NCI-H1417 (cell line): ENCODE data around the gene SLC6A13.
"Not testable (repeated sequence)": the region's sequence is repeated elsewhere in the genome, so short reads cannot be mapped to it uniquely, and the experiment has no call there.

Experiments used
- DNase-seq, 3 experiments: peaks; one replicate each; lab custom pipeline; 2025; lab: John Stamatoyannopoulos, UW

SLC6A13 gene

DNA sequence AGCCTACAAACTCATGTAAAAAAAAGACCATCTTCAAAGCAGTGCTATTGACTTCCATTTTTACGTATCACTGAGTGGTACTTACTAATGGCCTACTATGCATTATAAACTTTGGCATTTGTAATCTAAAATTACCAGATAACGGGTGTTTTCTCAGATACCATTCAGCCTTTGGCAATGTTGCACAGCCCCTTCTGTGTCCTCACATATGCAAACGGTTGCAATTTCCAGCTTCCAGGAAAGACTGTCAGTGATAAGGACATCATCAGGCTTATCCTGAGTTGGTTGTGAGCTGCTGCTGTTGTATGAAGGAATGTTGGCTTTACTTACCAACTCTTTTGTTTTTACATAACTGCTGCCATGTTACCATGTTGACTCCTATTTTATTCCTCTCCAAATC lies 1.6 kb upstream of the SLC6A13 start:
- no peak for DNase-seq

DNA sequence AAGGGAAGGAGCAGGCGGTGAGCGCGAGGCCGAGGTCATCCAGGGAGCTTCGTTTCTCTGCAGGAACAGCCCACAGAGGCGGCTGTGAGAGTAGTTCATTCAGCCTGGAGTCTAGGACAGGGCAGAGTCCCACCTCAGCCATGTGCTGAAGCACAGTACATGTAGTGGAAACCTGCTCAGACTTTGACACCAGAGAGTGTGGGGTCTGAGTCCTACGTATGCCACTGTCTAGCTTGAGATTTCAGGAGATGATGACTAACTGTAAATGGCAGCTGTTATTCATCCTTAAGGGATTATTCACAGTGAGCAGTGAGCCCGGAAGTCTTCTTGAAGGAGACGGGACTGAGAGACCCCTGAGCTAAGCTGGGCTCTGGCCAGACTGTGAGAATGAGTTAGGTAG lies 938 bp upstream of the SLC6A13 start:
- no peak for DNase-seq

DNA sequence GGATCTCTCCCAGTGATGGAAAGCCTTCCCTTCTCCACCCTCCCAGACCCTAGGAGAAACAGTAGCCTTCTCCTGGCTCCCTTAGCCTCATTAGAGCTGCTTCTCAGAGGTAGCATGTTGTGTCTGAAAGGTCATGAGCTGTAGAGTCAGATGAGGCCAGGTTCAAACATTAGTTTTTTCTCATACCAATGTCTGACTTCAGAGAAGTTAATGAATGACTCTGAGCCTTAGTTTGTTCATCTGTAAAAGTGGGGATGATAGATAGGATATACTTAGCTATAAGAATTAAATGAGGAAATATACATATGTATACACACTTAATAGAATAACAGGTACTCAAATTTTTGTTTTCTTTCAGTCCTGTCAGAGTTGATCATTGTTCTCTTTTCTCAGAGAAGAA lies 523 bp downstream of the SLC6A13 start:
- DNase-seq, result no peak

DNA sequence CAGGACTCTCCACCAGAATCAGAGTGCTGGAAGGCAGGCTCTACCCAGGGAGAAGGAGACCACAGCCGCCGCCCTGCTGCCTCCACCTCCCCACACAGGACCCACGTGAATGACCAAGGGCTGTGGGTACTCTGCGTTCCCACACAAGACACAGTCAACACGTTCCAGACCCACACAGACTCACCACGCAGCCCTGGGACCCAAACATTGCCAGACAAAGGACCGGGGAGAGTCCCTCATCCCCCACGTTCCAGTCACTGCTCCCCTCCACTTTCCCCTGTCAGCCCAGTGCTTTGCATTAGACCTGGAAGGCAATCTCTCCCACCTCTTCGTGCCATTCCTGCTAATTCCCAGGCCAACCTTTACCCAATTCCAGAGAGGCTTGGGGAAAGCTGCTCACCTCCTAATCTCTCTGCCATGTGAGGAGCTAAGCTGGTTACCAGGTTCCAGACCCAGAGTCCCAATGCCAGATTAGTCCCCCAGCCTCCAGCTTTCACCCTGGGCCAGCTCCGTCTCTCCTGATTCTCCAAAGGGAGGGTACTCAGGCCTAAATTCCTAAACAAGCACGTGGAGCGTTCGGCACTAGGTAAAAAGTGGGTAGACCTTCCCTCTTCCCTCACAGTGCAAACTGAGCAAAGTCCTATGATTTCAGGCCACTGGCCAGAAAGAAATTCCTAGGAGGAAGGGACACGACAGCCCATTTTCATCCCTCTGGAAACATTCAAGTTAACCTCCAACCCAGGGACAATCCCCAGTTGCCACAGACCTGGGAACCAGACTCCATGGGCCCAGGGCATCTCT lies 4.9 kb downstream of the SLC6A13 start:
- no peak for DNase-seq

DNA sequence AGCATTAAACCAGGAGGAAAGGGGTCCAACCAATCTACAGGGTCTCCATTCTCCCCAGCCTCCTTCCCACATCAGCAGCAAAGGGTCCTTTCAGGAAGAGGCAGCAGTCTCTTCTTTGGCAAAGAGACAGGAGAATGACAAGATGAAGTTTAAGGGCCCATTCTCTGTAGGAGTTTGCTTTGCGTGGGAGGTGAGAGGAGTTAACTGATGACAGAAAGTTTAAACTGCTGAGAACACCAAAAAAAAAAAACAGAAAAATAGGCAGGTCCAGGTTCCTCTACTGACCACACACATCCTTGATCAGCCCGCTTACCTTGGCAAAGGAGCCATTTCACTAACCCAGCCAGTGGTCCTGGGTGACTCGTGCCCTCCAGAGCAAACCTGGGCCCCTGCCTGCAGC lies 5.7 kb downstream of the SLC6A13 start:
- DNase-seq, result no peak

DNA sequence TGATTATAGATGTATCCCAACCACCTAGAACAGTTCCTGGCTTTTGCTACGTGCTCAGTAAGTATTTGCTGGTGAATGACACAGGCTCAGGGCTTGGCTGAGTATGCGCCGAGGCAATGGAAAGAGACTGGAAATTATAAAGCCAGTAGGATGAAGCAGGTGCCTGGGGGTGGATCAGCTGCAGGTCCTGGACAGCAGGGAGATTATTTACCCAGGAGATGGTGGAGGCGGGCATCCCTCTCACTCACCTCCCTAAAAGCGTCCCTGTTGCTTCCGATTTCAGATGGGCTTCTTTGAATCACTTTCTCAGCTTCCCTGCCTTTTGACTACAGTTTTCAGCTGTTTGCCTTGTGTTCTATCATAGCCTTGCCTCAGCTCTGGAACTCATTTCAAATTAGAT lies 6.4 kb downstream of the SLC6A13 start:
- no peak for DNase-seq

DNA sequence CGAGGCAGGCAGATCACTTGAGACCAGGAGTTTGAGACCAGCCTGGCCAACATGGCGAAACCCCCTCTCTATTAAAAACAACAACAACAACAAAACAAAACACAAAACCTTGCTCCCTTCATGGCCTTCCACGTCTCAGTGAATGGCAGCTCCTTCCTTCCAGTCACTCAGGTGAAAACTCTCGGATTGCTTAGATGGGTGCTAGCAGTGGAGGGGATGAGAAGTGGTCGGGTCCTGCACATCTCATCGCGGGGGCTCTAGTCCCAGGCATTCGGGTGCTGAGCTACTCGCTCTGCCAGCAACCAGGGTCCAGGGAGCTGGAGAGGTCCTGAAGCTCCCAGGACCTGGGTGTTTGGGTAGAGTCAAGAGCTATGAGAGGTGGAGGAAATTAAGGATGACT lies 7.7 kb downstream of the SLC6A13 start:
- DNase-seq, result no peak

DNA sequence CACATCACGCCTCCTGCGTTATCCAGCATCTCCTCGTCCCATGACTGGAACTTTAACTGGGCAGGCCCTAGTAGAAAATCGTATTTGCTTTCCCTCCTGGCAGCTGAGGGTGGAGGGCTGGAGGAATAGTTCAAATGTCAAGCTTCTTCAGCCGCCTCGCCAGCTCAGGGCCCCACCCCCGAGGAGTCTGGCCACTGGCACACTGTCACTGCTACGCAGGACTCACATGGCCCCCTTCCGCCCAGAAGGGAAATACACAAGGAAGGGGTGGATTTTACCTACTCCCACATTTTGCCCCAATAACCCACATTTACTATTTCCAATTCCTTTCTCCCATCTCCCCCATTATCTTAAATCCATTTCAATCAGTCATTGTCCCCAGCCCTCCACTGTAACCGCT lies 8.6 kb downstream of the SLC6A13 start:
- DNase-seq, result no peak

DNA sequence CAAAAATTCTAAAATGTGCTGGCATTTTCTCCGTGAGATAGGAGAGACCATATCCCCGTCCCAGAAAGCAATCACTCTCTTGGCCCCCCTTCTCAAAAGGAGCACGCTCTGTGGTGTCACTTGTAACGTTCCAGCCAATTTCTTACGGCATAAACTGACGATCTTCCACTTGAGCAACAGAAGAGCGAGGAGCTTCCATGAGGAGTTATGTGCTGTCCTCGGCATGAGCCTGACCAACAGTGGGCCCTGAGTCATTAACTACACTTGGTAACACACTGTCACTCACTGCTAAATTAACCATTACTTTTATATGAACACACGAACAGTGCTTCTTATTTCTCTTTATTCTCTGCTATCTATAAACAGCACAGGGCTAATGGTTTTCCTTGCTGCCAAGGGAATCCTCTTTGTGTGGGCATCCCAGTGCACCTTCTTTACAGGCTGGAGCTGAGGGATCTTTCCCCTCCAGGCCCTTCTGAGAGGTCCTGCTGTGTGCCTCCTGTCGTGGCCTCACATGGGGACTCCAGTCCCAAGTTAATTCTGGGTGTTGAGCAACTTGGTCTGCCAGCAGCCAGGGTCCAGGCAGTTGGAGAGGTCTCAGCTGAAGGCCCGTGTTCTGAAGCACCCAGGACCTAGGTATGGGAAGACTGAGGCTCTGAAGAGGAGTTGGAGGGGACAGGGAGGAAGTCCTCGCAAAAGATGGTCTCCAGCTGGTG lies 9.4 kb downstream of the SLC6A13 start:
- peak in 1 of 3 experiments; percentile 73 for DNase-seq

DNA sequence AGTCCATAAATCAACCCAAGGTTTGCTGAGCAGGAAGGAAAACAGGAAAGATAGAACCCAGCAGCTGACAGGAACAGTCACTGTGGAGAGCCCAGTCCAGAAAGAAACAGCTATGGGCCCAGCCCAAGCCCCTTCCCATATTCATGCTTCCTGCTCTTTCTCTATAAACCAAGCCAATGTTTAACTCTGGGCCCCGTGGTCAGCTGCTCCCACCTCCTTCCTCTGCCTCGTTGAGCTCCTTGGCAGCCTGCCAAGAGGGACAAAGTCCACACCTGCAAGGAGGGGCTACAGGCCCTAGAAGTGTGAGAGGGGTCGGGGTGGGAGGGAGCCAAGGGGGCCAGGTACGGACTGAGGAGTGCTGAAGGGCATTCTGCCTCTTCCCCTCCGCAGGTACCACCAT lies 10.0 kb downstream of the SLC6A13 start:
- DNase-seq, result peak in 1 of 3 experiments; percentile 43

DNA sequence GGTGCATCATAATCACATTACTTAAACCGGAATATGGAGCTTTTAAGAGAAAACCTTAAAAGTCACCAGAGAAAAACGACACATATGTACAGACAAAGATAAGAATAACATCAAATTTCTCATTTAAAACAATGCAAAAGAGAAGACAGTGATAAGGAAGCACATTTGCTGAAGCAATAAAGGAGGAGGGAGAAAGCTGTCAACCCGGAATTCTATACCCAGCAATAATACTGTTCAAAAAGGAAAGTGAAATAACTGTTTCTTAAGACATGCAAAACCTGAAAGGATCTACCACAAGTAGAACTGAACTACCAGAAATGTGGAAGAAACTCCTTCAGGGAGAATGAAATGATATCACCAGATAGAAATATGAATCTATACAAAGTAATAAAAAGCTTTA lies 15.4 kb downstream of the SLC6A13 start:
- DNase-seq, result peak in 1 of 3 experiments; percentile 7

DNA sequence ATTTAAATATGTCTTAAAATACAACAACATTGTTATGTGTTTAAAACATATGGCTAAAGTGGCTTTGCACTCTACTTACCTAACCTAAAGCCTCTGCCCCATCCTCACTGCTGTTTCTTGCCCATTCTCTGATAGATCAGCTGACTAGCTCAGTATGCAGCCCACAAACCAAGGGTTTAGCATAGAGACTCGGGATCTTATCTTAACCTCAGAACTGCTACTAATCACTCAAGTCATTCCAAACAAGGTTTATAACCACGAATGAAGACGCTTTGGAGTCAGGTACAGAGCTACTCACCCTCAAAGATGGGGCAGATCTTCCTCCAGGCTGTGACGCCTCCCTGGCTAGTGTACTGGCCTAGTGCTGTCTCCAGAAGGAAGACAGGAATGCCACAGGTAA lies 19.3 kb downstream of the SLC6A13 start:
- DNase-seq, result no peak

DNA sequence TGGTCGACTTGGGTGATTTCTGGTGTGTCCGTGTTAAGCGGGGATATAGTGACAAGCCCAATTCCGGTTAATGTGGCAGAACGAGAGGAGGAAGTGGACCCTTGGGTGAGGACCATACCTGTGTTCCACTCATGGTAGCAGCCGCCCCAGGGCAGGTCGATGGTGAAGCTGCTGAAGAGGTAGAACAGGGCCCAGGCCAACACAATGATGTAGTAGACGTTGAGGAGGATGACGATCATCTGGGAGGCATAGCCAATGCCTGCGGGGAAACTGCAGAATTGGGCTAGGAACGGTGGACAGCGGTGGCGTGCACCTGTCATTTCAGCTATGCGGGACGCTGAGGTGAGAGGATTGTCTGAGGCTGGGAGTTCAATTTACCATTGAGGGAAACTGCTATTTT lies 20.1 kb downstream of the SLC6A13 start:
- no peak for DNase-seq

DNA sequence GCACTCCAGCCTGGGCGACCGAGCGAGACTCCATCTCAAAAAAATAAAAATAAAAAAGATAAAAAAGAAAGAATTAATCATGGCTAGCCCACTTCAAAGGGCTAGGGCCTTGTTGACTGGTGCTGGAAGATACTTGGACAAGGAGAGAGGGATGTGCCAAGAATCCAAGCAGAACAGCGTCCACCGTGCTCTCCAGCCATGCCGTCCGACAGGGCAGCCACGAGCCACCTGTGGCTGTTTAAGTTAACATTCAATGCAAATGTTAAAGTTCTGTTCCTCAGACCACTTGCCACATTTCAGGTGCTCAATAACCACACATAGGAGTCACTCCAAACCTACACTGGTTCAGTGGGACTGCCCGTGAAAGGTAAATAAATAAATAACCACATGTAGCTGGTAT lies 21.4 kb downstream of the SLC6A13 start:
- no peak for DNase-seq

DNA sequence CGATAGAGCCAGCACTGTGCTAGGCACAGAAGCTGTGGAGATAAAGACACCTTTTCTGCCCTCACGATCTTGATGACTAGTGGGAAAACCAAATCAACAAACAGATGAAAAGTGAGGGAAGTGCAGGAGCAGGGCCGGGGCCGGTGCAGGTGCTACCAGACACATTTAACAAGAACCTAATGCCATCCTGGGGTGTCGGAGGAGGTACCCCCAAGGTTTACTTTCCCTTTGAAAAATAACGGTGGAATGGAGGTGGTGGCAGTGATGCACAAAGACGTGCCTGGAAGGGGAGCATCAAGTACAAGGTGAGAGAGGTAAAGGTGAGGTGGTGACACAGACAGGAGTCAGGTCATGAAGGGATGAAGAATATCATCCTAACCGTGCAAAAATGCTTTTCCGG lies 22.1 kb downstream of the SLC6A13 start:
- no peak for DNase-seq

DNA sequence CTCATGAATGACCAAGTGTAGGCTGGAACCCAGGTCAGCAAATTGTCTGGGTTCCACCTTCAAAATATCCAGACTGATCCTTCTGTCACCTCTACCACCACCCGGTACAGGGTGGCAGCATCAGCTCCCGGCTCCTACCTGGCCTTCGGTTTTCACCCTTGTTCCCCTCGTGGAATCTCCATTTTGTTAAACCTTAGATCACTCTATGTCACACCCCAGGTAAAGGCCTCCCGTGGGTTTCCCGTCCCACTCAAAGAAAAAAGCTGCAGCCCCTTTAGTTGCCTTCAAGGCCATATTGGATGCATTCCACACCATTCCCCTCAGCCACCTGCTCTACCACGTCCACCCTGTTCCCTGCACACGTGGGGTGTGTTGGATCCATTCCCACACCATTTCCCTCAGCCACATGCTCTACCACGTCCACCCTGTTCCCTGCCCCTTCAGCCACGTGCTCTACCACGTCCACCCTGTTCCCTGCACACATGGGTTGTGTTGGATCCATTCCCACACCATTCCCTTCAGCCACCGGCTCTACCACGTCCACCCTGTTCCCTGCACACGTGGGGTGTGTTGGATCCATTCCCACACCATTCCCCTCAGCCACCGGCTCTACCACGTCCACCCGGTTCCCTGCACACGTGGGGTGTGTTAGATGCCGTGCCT lies 23.8 kb downstream of the SLC6A13 start:
- no peak for DNase-seq

DNA sequence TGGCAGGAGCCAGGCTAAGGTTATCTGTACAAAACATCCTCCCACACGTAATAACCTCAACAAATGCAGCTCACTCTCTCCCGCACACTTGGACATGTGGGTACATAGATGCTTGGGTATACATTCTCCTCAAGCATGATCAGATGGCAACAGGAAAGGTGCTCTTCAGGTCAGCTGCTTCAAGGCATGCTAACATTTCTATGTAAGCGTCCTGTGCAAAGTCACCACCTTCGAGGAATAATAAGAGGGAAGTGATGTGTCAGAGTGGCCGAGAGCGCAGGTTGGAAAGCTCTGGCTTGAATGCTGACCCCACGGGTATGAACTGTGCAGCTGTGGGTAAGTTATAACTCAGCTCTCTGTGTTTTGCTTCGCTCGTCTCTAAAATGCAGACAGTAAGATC lies 24.5 kb downstream of the SLC6A13 start:
- no peak for DNase-seq

DNA sequence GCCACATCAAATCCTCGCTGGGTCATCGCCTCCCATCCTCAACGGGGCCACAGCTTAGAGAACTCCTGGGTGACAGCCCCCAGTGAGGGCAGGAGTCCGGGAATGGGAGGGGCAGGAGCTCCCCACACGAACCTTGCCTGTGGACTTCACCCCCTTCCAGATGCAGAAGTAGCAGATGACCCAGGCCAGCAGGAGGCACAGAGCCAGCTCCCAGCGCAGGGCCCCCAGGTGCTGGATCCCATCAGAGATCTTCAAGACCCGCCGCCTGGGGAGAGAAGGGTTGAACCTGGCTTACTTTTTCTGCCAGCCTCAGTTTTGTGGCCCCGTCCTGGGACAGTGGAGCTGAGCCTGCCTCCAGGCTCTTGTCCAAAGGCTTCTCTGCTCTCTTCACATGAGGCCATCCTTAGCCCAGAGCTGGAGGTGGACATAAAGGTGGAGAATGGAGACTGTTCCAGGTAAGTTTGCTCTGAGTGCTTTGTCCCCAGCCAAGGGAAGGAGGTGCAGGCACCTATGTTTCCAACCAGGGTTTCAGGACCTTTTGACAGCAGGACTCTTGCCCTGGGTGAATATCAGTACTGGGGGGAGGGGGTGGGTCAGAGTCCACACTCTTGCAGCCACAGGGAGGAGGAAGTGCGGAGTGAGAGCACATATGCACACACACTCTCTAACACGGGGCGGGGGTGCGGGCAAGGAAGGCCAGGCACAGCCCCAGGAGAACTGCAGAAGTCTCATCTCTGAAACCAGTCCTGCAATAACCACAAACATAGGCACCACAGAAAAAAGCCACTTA lies 25.4 kb downstream of the SLC6A13 start:
- no peak for DNase-seq

DNA sequence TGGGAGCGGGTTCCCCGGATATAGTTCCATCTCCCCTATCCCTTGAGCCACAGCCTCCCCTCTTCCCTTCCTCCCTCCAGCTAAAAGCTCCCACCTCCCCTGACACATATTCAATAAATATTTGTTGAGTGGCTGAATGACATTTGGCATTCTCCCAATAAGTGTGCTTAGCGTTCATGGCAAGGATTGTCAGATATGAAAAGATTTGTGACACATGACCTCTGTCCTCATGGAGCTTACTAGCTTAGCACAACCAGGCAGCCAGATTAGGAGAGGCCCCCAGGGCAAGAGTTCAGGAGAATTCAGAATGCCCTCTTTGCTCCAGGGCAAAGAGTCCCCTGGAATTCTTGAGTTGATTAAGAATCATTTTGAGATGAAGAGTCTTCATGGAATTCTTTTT lies 26.2 kb downstream of the SLC6A13 start:
- DNase-seq, result no peak

DNA sequence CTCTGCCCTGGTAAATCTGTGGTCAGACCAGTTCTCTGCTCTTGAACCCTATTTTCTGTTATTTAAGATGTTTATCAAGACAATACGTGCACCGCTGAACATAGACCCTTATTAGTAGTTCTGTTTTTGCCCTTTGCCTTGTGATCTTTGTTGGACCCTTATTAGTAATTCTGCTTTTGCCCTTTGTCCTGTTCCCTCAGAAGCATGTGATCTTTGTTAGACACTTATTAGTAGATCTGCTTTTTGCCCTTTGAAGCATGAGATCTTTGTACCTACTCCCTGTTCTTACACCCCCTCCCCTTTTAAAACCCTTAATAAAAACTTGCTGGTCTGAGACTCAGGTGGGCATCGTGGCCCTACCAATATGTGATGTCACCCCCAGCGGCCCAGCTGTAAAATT lies 26.7 kb downstream of the SLC6A13 start:
- not testable (repeated sequence) for DNase-seq

DNA sequence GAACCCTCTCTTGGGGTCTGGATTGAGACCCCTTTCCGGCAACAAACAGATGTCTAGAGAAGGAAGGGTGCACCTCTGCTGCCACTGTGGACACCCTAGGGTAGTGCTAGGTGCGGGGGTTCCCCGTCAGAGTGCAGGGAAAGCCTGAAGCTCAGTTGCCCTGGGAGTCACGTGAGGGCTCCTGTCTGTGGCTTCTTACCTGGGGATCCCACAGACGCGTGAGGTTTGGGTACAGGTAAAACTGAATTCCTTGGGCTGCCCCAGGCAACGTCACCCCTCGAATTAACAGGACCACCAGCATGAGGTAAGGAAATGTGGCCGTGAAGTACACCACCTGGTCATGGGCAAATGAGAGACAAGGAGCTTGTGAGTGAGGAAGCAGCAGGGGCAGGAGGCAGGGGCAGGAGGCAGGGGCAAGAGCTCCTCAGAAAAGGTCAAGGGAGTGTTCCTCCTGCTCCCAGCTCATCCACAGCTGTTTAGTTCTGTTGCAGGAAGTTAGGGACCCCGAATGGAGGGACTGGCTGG lies 27.7 kb downstream of the SLC6A13 start:
- DNase-seq, result no peak

DNA sequence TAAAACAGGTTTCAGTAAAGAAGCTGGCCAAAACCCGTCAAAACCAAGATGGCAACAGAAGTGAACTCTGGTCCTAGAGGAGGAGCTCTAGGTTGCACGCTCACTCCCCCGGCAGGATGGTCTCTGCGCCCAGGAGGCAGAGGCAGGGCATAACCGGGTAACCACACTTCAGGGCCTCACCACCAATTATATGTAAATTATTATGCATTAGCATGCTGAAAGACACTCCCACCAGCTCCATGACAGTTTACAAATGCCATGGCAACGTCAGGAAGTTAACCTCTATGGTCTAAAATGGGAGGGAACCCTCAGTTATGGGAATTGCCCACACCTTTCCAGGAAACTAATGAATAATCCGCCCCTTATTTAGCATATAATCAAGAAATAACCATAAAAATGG lies 28.6 kb downstream of the SLC6A13 start:
- DNase-seq, result no peak
